Mesodermal cell (in vitro differentiated cells): ENCODE data around the gene TGFBR3.

Source experiments
- H3K27ac ChIP-seq: 2 replicates; pipeline ENCODE4 v1.7.0; 2013; ENCODE audit warnings: mild to moderate bottlenecking, low read depth, low read length, moderate library complexity; ENCODE audit not compliant: severe bottlenecking
- H3K36me3 ChIP-seq: 2 replicates; pipeline ENCODE4 v1.7.1; 2013; ENCODE audit warnings: mild to moderate bottlenecking, low read length, moderate library complexity; ENCODE audit not compliant: control insufficient read depth, insufficient read depth
- H3K4me1 ChIP-seq: one replicate; pipeline ENCODE4 v1.7.1; 2013; ENCODE audit warnings: mild to moderate bottlenecking, low read length; ENCODE audit not compliant: insufficient read depth, control insufficient read depth, poor library complexity, severe bottlenecking
- H3K4me3 ChIP-seq: 2 replicates; pipeline ENCODE4 v1.7.0; 2013; ENCODE audit warnings: low read length, control low read depth, mild to moderate bottlenecking; ENCODE audit not compliant: insufficient read depth, poor library complexity, severe bottlenecking; ENCODE audit errors: extremely low read depth
- H3K9me3 ChIP-seq: 2 replicates; pipeline ENCODE4 v1.7.1; 2013; ENCODE audit warnings: mild to moderate bottlenecking, low read length, moderate library complexity; ENCODE audit not compliant: control insufficient read depth
- WGBS, 2 experiments: methylation state at CpG; one replicate each; pipeline ENCODE4 v1.1.5; 2013; ENCODE audit warnings: missing lambda C conversion rate in 2 of 2; ENCODE audit not compliant: insufficient coverage in 2 of 2; 5-methylcytosine and 5-hydroxymethylcytosine counted together

Gene TGFBR3

GRCh38 chr1:91697416-91697815 lies 188.5 kb downstream of the TGFBR3 start:
- Histone ChIP-seq H3K36me3 (no peaks in the 10 kb centered on the region), H3K4me3 (no peak overlapping the region), H3K9me3 (no peaks in the 10 kb centered on the region), H3K27ac (no peak overlapping the region), H3K4me1 (no peaks in the 10 kb centered on the region)
- 85% methylated on average over 2 of the region's 2 CpGs; no CpG with 5 or more reads in 1 of the 2 experiments for WGBS, 2 experiments

- Histone ChIP-seq H3K36me3 (no peaks in the 10 kb centered on the region), H3K27ac (no peak overlapping the region), H3K4me1 (no peaks in the 10 kb centered on the region), H3K4me3 (no peak overlapping the region), H3K9me3 (no peaks in the 10 kb centered on the region)
- no CpG with 5 or more reads among the region's 2 CpGs for WGBS, 2 experiments
These were observed 189.6 kb downstream of the TGFBR3 start for GRCh38 chr1:91696321-91696720.

- no peaks in the 10 kb centered on the region for H3K36me3 ChIP-seq
- H3K9me3 ChIP-seq: no peaks in the 10 kb centered on the region
- H3K27ac ChIP-seq: no peak overlapping the region
- no peak overlapping the region for H3K4me3 ChIP-seq
- peaks cover 6% of the 10 kb centered on the region for H3K4me1 ChIP-seq
- WGBS, 2 experiments: 92% methylated on average over 2 of the region's 2 CpGs; no CpG with 5 or more reads in 1 of the 2 experiments
These were observed 192.4 kb downstream of the TGFBR3 start for GRCh38 chr1:91693557-91693956.

- H3K4me3 ChIP-seq: no peak overlapping the region
- H3K36me3 ChIP-seq: no peaks in the 10 kb centered on the region
- no peak overlapping the region for H3K27ac ChIP-seq
- H3K9me3 ChIP-seq: no peaks in the 10 kb centered on the region
- peaks cover 6% of the 10 kb centered on the region for H3K4me1 ChIP-seq
- WGBS, 2 experiments: 84 to 90% methylated on average over 3 to 4 of the region's 4 CpGs
These were observed 194.4 kb downstream of the TGFBR3 start for GRCh38 chr1:91691525-91691924.

GRCh38 chr1:91689641-91690481 lies 196.1 kb downstream of the TGFBR3 start:
- H3K9me3 ChIP-seq: no peaks in the 10 kb centered on the region
- H3K4me3 ChIP-seq: no peak overlapping the region
- 94 to 97% methylated on average over 9 of the region's 11 CpGs for WGBS, 2 experiments
- H3K4me1 ChIP-seq: peaks cover 7% of the 10 kb centered on the region
- H3K27ac ChIP-seq: peak overlapping the region; percentile 41
- no peaks in the 10 kb centered on the region for H3K36me3 ChIP-seq

- H3K27ac ChIP-seq: no peak overlapping the region
- peaks cover 22% of the 10 kb centered on the region for H3K4me1 ChIP-seq
- WGBS, 2 experiments: no CpG with 5 or more reads among the region's 1 CpG
These were observed 198.5 kb downstream of the TGFBR3 start for GRCh38 chr1:91687452-91687851.

GRCh38 chr1:91685994-91686393 lies 200.0 kb downstream of the TGFBR3 start:
- H3K4me1 ChIP-seq: peaks cover 22% of the 10 kb centered on the region
- WGBS, 2 experiments: 91 to 96% methylated on average over 3 of the region's 4 CpGs
- H3K27ac ChIP-seq: no peak overlapping the region

More at GRCh38 chr1:91687452-91687851, 198.5 kb downstream of the TGFBR3 start:
- no peaks in the 10 kb centered on the region for H3K9me3 ChIP-seq
- no peak overlapping the region for H3K4me3 ChIP-seq
- no peaks in the 10 kb centered on the region for H3K36me3 ChIP-seq

GRCh38 chr1:91684481-91685196 lies 201.3 kb downstream of the TGFBR3 start:
- peaks cover 20% of the 10 kb centered on the region for H3K4me1 ChIP-seq

More at GRCh38 chr1:91685994-91686393, 200.0 kb downstream of the TGFBR3 start:
- Histone ChIP-seq H3K9me3 (no peaks in the 10 kb centered on the region), H3K4me3 (no peak overlapping the region), H3K36me3 (no peaks in the 10 kb centered on the region)

GRCh38 chr1:91683598-91683951 lies 202.4 kb downstream of the TGFBR3 start:
- Histone ChIP-seq H3K27ac (no peak overlapping the region), H3K9me3 (no peaks in the 10 kb centered on the region), H3K4me3 (no peak overlapping the region), H3K4me1 (peaks cover 16% of the 10 kb centered on the region), H3K36me3 (no peaks in the 10 kb centered on the region)
- WGBS, 2 experiments: 49 to 52% methylated on average over 6 to 8 of the region's 10 CpGs

More at GRCh38 chr1:91684481-91685196, 201.3 kb downstream of the TGFBR3 start:
- Histone ChIP-seq H3K27ac (peak overlapping the region; percentile 42), H3K9me3 (no peaks in the 10 kb centered on the region), H3K36me3 (no peaks in the 10 kb centered on the region), H3K4me3 (no peak overlapping the region)
- 65 to 93% methylated on average over 3 to 6 of the region's 7 CpGs for WGBS, 2 experiments

GRCh38 chr1:91682882-91683597 lies 202.9 kb downstream of the TGFBR3 start:
- Histone ChIP-seq H3K9me3 (no peaks in the 10 kb centered on the region), H3K4me3 (no peak overlapping the region), H3K4me1 (peaks cover 16% of the 10 kb centered on the region), H3K36me3 (no peaks in the 10 kb centered on the region), H3K27ac (no peak overlapping the region)
- WGBS, 2 experiments: 100% methylated on average over 2 of the region's 3 CpGs
